Rectal smooth muscle tissue (tissue), 1 donor: ENCODE measurements around the gene PLEK2.
"Not testable (repeated sequence)": the region's sequence is repeated elsewhere in the genome, so short reads cannot be mapped to it uniquely, and the experiment has no call there.

Experiments
- H3K27ac ChIP-seq: one replicate; pipeline ENCODE4 v1.7.0; 2013; ENCODE audit warnings: low read depth, low read length, inconsistent platforms
- H3K27me3 ChIP-seq: one replicate; pipeline ENCODE4 v1.7.0; 2013; ENCODE audit warnings: low read length; ENCODE audit not compliant: control insufficient read depth, insufficient read depth
- H3K36me3 ChIP-seq: one replicate; pipeline ENCODE4 v1.7.0; 2013; ENCODE audit warnings: low read length; ENCODE audit not compliant: control insufficient read depth, insufficient read depth
- H3K4me1 ChIP-seq: one replicate; pipeline ENCODE4 v1.7.0; 2013; ENCODE audit warnings: low read length; ENCODE audit not compliant: control insufficient read depth, insufficient read depth
- H3K4me3 ChIP-seq: one replicate; pipeline ENCODE4 v1.7.0; 2013; ENCODE audit warnings: low read length
- H3K9ac ChIP-seq: one replicate; pipeline ENCODE4 v1.7.0; 2013; ENCODE audit warnings: low read length

Gene PLEK2

DNA sequence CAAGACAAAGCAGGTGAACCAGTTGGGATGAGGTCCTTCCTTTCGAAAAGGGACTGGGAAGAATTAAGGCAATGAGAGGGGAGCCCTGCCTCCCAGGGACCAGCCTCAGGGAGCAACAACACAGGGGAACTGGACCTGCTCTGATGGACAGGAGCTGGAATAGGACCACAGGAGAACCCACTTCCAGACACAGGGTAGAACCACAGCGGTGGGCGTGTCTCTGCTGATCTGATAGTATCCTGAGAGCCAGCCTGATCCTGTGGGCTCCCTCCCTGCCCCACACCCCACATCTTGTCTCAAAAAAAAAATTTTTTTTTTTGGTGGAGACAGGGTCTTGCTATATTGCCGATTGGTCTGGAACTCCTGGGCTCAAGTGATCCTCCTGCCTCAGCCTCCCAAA lies 13.6 kb upstream of the PLEK2 start:
- Histone ChIP-seq H3K27ac (no peak overlapping the region), H3K27me3 (no peaks in the 10 kb centered on the region), H3K4me1 (no peaks in the 10 kb centered on the region), H3K36me3 (no peaks in the 10 kb centered on the region), H3K4me3 (no peak overlapping the region), H3K9ac (no peak overlapping the region)

DNA sequence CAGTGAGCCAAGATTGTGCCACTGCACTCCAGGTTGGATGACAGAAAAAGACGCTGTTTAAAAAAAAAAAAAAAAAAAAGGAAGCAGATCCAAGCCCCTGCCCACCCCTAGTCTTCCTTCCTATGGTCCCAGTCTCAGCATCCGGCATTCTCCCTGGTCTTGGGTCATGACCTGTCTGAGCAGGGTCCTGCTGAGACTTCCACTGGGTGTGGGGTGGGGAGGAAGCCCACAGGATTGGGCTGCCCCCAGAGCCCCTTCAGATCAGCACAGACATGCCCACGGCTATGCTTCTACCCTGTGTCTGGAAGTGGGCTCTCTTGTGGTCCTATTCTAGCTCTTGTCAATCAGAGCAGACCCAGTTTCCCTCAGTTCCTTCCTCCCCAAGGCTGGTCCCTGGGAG lies 12.6 kb upstream of the PLEK2 start:
- Histone ChIP-seq H3K4me3 (no peak overlapping the region), H3K4me1 (no peaks in the 10 kb centered on the region), H3K9ac (no peak overlapping the region), H3K27me3 (no peaks in the 10 kb centered on the region), H3K36me3 (no peaks in the 10 kb centered on the region), H3K27ac (no peak overlapping the region)

DNA sequence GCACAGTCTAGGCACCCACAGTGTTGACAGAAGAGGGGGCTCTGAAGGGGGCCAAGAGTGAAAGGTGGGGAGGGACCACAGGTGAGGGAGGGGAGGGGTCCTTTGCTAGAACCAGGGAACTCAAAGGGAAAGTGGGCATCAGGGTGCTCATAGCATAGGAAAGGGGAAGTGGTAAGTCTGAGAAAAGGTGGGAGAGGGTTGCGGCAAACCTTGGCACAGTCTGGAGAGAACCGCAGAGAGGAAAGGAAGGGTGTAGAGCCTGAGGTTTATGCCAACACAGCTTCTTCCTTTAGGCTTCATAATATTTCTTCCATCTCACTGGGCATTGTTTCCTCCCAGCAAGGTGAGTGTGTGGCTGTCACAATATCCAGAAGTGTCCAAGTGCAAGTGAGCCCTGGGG lies 11.5 kb upstream of the PLEK2 start:
- no peaks in the 10 kb centered on the region for H3K36me3 ChIP-seq
- H3K27me3 ChIP-seq, result no peaks in the 10 kb centered on the region
- H3K9ac ChIP-seq, result no peak overlapping the region
- H3K4me1 ChIP-seq, result no peaks in the 10 kb centered on the region
- no peak overlapping the region for H3K4me3 ChIP-seq
- H3K27ac ChIP-seq, result no peak overlapping the region

DNA sequence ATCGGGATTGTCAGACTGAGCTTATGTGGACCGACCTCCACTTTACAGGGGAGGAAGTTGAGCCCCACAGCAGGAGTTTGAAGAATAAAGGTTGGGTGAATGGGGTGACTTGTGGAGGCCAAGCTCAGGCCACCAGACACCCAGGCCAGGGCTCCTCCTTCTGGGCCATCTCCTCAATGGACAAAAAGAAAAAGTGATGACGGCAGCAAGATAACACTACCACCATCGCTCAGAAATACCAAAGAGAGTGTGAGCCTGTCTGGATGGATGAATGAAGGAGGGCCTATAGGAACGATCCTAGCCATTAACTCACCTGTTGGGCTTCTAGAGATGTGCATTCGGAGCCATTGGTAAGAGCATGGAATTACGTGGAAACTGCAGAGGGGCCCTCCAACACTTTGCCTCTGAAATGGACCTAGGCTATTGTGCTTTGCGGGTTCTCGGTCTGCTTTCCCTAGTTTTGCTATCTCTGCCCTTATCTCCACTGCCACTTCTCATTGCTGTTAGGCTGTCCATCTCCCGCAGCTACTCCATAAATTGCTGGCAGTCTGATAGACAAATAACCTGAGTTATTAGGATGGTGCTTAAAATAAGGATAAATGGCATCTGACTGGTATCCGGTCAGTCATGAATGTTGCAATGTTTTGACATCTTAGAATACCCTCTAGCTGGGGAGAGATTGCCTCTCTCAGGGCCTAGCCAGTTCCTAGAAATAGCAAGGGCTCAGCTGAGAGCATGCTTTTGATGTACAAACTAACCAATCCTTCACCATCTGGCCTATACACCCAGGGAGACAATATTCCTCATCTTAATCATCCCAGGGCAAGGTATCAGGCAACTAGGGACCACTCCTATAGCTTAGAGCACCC lies 9.6 kb upstream of the PLEK2 start:
- Histone ChIP-seq H3K36me3 (no peaks in the 10 kb centered on the region), H3K9ac (no peak overlapping the region), H3K27ac (no peak overlapping the region), H3K4me3 (no peak overlapping the region), H3K27me3 (no peaks in the 10 kb centered on the region), H3K4me1 (no peaks in the 10 kb centered on the region)

DNA sequence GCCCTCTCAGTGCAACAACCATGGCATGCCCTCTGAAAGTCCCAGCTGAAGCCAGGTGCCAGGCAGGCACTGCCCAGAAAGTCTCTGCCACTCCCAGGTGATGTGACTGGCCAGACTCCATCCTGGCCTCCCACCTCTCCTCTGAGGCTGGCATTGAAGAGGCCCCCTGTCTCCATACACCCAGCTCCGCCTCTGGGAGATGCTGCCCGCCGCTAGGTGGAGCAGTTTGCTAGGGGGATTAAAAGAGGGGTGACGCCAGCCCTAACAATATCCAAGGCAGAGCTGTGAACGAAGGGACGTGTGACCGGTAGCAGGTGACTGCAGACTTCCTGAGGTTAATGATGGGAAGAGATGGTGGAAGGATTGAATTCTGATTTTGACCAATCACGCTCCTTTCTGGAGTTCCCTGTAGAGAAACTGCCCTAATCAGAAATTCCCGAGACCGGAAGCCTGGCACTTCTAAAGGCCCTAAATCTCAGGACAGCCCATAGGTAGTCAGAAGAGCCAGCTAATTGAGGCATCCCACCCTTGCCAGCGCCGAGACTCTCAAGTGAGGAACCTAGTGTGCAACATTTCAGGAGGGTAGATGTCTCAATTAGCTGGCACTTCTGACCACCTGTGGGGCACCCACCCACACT lies 8.3 kb upstream of the PLEK2 start:
- Histone ChIP-seq H3K27me3 (no peaks in the 10 kb centered on the region), H3K4me1 (no peaks in the 10 kb centered on the region), H3K4me3 (no peak overlapping the region), H3K27ac (no peak overlapping the region), H3K9ac (no peak overlapping the region), H3K36me3 (no peaks in the 10 kb centered on the region)

DNA sequence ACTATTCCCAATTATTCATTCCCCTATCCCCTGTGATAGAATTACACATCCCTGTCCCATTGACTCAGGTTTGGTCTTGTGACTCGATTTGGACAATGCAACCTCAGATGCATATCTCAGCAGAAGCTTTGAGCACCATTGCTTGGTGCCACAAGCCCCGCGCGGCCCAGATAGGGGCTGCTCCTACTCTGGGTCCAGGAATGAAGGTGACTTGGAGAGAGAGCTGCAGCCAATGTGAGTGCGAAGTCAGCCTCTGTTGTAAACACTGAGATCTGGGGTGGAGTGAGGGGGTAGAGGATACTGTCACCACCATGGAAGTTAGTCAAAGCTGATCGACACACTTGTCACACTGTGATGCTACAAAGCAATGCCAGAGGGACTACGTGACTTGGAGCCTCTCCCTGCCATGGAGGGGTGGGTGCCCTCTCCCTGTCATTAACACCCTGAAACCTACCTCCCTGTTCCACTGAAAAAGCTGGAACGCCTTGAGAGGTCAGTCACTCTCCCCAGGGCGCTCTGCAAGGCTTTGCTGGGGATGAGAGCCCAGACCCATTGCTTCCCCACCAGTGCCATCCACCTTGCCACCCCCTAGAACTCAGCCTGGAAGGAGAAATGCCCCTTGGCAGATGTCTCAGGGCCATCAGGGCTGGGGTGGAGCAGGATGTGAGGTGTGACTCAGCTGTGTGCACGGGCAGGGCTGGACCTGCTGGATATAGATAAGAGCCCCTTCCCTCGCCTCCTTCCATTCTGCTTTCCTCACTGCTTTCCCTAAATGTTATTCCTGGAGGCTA lies 6.6 kb upstream of the PLEK2 start:
- Histone ChIP-seq H3K36me3 (no peaks in the 10 kb centered on the region), H3K27ac (no peak overlapping the region), H3K4me3 (no peak overlapping the region)

DNA sequence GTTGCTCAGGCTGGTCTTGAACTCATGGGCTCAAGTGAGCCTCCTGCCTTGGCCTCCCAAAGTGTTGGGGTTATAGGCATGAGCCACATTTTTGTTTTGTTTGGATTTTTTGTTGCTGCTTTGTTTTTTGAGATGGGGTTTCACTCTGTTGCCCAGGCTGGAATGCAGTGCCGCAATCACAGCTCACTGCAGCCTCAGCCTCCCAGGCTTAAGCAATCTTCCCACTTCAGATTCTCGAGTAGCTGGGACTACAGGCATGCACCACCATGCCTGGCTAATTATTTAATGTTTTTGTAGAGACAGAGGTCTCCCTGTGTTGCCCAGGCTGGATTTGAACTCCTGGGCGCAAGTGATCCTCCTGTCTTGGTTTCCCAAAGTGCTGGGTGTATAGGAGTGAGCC lies 5.7 kb upstream of the PLEK2 start:
- H3K36me3 ChIP-seq, result no peaks in the 10 kb centered on the region
- no peak overlapping the region for H3K4me3 ChIP-seq
- H3K27ac ChIP-seq, result no peak overlapping the region
- no peak overlapping the region for H3K9ac ChIP-seq
- H3K27me3 ChIP-seq, result no peaks in the 10 kb centered on the region
- no peaks in the 10 kb centered on the region for H3K4me1 ChIP-seq

More for the DNA sequence above, 6.6 kb upstream of the PLEK2 start:
- Histone ChIP-seq H3K27me3 (no peaks in the 10 kb centered on the region), H3K4me1 (no peaks in the 10 kb centered on the region), H3K9ac (no peak overlapping the region)

DNA sequence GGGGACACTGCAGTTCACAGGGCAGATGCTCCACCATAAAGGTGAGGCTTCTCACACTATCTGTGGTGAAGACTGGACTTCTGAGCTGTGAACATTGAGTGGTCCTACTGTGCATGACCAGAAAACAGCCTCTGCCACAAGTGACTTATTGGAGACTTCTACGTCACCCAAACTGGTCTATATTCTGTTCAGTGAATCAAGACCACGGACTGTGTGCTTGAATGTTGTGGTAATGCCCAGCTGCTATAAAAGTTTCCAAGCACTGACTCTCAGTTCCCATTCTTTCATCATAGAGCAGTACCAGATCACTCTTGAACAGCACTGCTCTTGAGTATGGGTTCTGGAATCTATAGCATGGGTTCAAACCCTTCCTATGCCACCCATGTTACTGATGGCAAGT lies 4.8 kb upstream of the PLEK2 start:
- H3K27me3 ChIP-seq, result peaks cover 6% of the 10 kb centered on the region
- no peaks in the 10 kb centered on the region for H3K36me3 ChIP-seq
- H3K9ac ChIP-seq, result no peak overlapping the region
- peaks cover 4% of the 10 kb centered on the region for H3K4me1 ChIP-seq
- no peak overlapping the region for H3K4me3 ChIP-seq
- no peak overlapping the region for H3K27ac ChIP-seq

DNA sequence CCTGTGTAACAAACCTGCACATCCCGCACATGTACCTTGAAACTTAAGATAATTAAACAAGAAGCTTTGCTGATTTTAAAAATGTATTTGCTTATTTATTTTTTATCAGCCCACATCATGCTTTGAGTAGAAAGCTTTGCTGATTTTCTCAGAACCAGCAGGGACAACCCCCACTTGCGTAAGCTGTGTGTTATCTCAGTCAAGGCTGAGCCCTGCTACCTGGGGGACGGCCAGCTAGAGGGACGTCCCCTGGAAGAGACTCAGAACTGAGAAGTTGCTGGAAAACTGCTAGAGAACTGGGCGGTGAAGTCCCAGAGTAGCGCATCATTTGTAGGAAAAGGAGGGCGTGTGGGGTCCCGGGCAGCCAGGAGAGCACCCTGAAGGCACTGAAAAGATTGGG lies 4.1 kb upstream of the PLEK2 start:
- H3K4me1 ChIP-seq, result peaks cover 7% of the 10 kb centered on the region
- H3K9ac ChIP-seq, result no peak overlapping the region
- H3K27ac ChIP-seq, result no peak overlapping the region
- no peaks in the 10 kb centered on the region for H3K36me3 ChIP-seq
- H3K4me3 ChIP-seq, result no peak overlapping the region
- H3K27me3 ChIP-seq, result peaks cover 9% of the 10 kb centered on the region

DNA sequence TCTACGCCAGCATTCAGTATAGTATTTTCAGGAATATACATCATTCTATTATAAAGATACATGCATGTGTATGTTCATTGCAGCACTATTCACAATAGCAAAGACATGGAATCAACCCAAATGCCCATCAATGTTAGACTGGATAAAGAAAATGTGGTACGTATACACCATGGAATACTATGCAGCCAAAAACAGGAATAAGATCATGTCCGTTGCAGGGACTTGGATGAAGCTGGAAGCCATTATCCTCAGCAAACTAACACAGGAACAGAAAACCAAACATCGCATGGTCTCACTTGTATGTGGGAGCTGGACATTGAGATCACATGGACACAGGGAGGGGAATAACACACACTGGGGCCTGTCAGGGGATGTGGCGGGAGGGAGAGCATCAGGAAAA lies 3.6 kb upstream of the PLEK2 start:
- H3K27me3 ChIP-seq, H3K4me3 ChIP-seq, H3K36me3 ChIP-seq, H3K27ac ChIP-seq, H3K4me1 ChIP-seq, H3K9ac ChIP-seq: not testable (repeated sequence)

DNA sequence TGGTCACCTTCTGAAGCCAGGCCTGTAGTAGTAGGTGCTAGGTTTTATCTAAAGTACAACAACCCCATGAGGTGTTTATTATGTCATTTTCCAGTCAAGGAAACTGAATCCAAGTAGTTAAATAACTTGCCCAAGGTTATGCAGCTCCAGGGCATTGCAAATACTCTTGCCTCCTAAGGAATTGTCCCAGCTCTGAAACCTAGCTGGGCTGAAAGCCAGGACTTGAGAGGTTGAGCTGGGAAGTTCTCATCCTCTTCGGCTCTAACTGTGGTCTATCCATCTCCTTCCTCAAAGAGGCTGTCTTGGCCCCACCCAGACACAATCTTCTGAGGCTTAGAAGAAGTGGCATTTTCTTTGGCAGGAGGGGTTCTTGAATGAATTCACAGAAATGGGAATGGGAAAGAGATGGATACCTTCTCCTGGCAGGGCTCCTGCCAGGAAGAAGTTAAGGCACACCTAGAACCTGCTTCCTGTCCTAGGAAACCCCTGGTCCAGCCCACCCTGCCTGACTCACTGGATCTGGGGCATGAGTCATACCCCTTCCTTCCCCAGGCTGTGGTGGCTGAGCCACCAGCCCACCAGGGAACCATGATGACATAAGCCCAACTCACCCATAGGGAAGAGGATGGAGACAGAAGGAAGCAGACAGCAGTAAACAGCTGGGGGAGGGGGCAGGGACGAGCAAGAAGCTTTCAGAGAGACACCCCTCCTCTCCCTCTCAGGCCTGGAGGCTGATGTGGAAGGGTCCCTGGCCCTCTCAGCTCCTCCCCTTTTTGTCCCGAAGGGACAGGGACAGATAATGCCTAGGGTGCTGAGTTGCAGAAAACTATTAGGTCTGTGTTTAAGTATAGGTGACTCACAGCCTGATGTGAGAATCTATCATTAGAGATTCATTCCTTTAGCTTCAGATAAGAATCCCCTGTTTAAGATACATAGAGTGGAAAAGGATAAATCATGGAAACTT lies 2.1 kb upstream of the PLEK2 start:
- Histone ChIP-seq H3K4me1 (peaks cover 7% of the 10 kb centered on the region), H3K36me3 (no peaks in the 10 kb centered on the region), H3K27me3 (peaks cover 10% of the 10 kb centered on the region), H3K27ac (no peak overlapping the region), H3K4me3 (no peak overlapping the region), H3K9ac (no peak overlapping the region)

DNA sequence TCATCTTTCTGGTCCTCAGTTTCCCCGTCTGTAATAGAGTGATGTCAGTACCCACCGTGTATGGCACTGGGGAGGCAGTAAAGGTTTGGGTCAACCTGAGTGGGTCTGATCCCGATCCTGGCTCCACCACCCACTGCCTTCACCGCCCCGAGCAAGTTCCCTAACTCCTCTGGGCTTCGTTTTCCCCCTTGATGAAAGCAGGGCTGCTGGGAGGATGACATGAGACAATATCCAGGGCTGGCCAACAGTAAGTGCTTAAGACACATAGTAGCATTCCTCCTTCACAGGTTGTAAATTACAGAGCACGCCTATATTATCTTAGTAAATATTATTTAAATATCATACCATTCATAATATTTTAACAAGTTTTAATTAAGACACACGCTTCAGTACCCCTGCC lies 595 bp downstream of the PLEK2 start:
- H3K4me1 ChIP-seq, result peaks cover 7% of the 10 kb centered on the region
- H3K36me3 ChIP-seq, result no peaks in the 10 kb centered on the region
- H3K9ac ChIP-seq, result no peak overlapping the region
- H3K27me3 ChIP-seq, result peaks cover 10% of the 10 kb centered on the region
- H3K27ac ChIP-seq, result no peak overlapping the region
- H3K4me3 ChIP-seq, result peak overlapping the region; percentile 67
